GM12872 (cell line): ENCODE data around the gene ELMO3.

Source experiments
- CTCF ChIP-seq: IDR thresholded peaks from 3 replicates; pipeline ENCODE4 v1.5.1; 2011; ENCODE audit warnings: low read depth, mild to moderate bottlenecking, low read length, moderate library complexity; ENCODE audit not compliant: insufficient read depth

The ELMO3 gene

GRCh38 chr16:67191995-67192681 is 6.8 kb upstream of the ELMO3 start, which contains the start of gene E2F4:
Gene E2F4, plus strand, starts transcription at chr16:67192155. Its CDS starts 73 bp downstream, at chr16:67192228.
- no peak for TF ChIP-seq CTCF

DNA sequence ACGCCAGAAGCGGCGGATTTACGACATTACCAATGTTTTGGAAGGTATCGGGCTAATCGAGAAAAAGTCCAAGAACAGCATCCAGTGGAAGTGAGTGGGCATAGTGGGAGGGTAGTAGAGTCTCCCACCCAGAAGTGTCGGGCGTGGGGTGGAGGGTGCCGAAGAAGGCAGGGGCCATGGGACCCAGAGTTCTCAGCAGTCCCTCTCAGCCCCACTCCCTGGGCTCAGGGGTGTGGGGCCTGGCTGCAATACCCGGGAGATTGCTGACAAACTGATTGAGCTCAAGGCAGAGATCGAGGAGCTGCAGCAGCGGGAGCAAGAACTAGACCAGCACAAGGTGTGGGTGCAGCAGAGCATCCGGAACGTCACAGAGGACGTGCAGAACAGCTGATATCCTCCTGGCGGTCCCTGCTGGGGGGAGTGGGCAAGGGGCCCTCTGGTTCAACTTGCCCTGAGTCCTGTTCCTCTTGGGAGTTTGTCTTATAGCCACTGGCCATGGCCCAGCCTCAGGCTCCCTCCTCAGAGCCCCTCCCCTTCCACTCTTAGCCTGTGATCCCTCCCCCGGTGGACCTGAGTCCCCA is 6.1 kb upstream of the ELMO3 start:
- no peak for TF ChIP-seq CTCF

DNA sequence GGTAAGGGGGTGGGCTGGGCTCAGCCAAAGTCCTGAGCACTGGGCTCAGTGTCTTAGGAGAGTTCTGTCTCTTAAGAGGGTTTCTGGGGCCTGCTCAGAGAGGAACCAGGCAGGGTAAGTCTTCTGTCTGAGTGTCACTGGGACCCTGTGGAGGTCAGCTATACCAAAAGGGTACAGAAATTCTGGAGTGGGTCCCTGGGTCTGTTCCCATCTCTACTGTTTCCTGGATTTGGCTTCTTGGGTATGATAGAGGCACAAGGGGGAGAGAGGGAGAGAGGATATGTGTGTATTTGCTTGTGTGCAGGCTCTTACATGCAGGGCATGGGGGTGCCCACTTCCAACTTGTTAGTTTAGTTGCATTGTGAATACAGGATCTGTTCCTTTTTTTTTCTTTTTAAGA is 5.4 kb upstream of the ELMO3 start:
- TF ChIP-seq CTCF, result no peak

- TF ChIP-seq CTCF, result no peak
These were observed 4.7 kb upstream of the ELMO3 start for GRCh38 chr16:67194260-67194659.

- TF ChIP-seq CTCF, result no peak
These were observed 3.3 kb upstream of the ELMO3 start for GRCh38 chr16:67195676-67196075.

DNA sequence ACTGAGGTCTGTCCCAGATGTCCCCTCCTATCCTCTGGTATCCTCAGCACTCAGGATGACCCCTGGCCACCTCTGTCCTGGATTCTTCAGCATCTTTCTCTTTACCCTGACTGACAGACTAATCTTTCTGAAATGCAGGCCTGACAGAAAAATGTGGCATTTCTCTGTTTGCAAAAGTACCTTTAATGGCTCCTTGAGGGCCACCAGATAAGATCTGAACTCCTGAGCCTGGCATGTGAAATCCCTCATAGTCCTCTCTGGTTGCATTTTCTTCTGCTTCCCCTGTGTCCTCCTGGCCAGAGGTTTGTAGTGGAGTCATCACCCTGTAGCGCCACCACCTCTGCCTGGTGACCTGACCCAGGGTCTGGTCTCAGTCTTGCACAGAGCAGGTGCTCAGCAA is 2.0 kb upstream of the ELMO3 start:
- no peak for TF ChIP-seq CTCF

- no peak for TF ChIP-seq CTCF
These were observed 1.2 kb upstream of the ELMO3 start for GRCh38 chr16:67197704-67198103.
